Measurements from ENCODE around the gene FGF5.

Gene FGF5

DNA sequence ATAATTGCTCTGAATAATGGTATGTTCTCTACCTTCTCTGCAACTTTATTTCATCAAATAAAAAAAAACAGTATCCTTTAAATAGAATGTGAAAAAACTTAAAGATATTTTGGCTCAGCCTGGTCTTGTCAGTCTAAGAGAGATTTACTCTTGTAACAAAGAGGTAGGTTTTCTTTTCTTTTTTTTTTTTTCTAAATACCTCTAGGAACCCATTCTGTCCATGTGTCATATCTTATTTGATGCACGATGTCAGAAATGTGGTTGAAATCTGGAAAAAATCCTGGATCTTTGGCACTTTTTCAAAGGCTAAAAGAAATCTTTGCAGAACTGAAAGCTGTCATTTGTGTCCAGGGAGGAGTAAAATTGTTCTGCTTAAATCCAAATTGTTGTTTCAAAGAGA lies 17.3 kb upstream of the FGF5 start:
- in situ Hi-C loops (cut with HindIII; ENCODE audit: low pct_ligation_motif_present, low pct_unique_long_range_greater_than_20kb, low sequenced_read_pairs) = no loop called here

DNA sequence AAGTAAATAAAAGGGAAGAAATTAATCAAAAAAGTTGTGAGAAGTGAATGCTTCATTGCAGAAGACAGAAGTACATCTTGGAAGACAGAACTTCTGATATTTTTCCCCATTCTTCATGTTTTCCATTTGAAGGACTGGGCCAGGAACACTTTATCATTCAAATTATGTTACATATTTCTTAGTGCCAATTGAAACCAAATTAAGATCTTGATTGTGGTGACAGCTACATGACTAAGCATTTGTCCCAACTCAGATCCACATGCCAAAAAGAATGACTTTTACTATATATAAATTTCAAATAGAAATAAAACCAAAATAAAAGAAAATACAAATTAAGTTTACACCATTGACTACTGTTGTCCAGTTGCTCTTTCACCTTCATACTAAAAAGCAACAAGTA lies 14.0 kb upstream of the FGF5 start:
- in situ Hi-C loops (cut with HindIII; ENCODE audit: low pct_ligation_motif_present, low pct_unique_long_range_greater_than_20kb, low sequenced_read_pairs) = no loop called here
- no peak for DNase-seq

More for the DNA sequence above, 17.3 kb upstream of the FGF5 start:
- no peak for DNase-seq

DNA sequence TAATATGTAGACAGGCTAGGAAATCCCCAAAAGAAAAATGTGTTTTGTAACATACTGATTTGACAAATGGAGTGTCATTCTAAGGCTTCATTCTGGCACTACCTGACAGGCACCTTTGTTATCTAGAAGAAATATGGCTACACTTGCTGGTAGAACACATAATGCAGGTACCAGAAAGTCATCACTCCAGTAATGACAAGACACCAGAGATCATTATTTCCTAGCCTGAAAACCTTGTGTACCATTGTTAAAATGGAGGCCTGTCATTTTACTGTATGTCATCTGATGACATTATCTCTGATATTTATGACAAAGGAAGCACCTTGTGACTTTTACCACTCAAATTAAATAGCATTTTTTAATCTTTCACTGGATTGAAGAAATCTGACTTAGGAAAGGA lies 13.5 kb upstream of the FGF5 start:
- no peak for DNase-seq
- in situ Hi-C loops (cut with HindIII; ENCODE audit: low pct_ligation_motif_present, low pct_unique_long_range_greater_than_20kb, low sequenced_read_pairs) = no loop called here

DNA sequence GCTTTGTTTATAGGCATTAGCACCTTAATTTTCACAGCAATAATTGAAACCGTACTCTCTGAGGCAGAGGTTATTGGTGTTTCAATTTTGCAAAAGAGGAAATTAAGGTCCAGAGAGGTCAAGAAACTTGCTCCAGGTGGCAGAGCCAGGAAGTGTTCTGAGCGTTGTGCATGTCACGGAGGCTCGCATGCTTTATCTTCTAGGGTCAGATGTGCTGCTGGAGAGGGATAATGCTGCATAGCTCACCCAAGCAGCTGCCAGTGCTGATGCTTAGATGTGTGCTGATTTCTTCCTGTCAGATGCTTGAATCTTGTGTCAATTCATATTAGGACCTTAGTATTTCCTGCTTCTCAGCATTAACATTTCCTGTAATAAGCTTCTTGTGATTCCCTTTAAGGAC lies 13.0 kb upstream of the FGF5 start:
- no peak for DNase-seq

DNA sequence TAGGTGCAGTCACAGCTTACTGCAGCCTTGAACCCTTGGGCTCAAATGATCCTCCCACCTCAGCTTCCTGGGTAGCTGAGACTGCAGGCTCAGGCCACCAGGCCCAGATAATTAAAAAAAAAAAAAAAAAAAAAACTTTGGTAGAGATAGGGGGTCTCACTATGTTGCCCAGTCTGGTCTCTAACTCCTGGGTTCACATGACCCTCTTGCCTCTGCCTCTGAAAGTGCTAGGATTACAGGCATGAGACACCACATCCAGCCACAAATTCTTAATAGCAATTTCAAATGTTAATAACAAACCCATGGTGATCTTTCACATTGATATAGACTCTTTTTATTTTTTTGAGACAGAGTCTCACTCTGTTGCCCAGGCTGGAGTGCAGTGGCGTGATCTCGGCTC lies 12.3 kb upstream of the FGF5 start:
- no peak for DNase-seq
- in situ Hi-C loops (cut with HindIII; ENCODE audit: low pct_ligation_motif_present, low pct_unique_long_range_greater_than_20kb, low sequenced_read_pairs) = no loop called here

More for the DNA sequence above, 13.0 kb upstream of the FGF5 start:
- in situ Hi-C loops (cut with HindIII; ENCODE audit: low pct_ligation_motif_present, low pct_unique_long_range_greater_than_20kb, low sequenced_read_pairs) = no loop called here

DNA sequence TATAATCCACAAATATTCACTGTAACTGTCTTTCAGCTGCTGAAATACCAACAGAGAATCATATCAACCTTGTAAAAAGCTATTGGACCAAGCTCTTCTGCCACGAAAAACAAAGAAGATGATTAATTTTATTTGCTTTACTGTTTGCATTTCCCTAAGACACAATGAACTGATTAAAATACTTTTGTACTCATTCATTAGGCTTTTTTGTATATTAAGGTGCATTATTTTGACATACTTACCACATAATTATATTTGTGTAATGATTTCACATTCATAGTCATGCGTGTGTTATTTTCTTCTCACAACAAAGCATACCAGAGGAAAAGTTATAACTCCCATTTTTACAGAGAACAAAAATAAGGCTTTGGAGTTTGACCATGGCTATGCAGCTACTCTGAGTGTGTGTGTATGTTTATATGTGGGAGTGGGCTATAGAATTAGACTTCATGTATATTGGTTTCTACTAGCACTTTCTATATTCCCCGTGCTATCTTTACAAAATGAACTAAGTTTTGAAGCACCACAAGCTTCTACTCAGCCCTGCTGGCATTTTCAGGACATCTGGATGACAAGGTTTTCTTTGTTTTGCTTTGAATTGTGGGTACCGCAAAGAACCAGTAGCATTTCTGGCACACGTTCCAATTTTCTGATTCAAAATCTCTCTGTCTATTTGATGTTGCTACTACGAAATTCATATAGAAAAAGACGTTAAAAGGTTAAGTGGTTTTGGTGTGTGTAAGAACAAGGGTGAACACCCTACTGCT lies 11.0 kb upstream of the FGF5 start:
- in situ Hi-C loops (cut with HindIII; ENCODE audit: low pct_ligation_motif_present, low pct_unique_long_range_greater_than_20kb, low sequenced_read_pairs) = no loop called here
- DNase-seq = no peak

DNA sequence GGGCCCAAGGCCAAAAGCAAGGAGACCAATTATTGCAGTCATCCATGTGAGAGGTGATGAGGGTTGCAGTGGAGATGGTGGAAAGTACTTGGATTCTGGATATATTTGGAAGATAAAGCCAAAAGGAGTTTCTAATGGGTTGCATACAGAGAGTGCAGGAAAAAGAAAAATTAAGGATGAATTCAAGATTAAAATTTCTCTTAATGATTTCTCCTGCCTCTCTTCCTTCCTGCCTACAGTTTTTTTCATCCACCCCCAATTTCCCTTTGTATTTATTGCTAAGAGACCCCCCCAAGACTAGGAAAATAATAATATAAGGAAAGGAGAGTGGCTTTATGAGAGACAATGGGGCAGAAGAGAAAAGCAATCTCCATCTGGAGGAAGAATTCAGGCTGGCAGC lies 8.6 kb upstream of the FGF5 start:
- in situ Hi-C loops (cut with HindIII; ENCODE audit: low pct_ligation_motif_present, low pct_unique_long_range_greater_than_20kb, low sequenced_read_pairs) = no loop called here

DNA sequence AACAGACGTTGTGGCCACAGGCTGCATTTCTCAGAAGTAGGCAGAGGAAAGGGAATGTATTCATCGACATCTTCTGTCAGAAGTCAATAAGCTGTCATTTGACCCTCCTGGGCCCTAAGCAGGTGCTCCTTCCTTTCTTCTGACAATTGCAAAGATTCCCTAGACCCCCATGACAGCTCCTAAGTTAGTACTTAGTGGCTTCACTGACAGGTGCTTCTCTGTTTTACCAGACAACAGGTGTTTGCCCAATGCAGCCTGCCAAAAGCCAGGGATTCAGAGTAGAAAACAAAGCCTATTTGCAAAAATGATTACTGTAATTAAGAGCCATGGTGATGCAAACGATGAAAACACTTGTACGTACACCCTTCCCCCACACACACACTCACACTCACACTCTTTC lies 7.5 kb upstream of the FGF5 start:
- in situ Hi-C loops (cut with HindIII; ENCODE audit: low pct_ligation_motif_present, low pct_unique_long_range_greater_than_20kb, low sequenced_read_pairs) = no loop called here
- DNase-seq = peak; percentile 30

More for the DNA sequence above, 8.6 kb upstream of the FGF5 start:
- no peak for DNase-seq

DNA sequence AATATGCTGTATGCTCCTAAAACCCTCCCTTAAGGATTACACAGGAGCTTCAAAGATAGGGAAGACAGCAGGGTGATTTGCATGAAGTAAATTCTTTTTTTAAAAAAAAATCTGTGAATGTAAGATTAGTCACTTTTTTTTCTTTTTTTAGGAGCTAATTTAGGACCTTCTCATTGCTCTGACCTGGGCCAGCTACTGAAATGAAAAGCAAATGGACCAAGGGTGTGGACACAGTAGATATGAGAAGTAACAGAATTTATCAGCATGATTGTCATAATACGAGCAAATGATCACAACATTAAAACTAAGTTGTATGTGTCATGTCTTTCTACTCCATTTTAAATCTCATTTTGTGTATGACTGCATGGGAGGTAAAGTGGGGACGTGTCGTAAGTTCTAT lies 6.6 kb upstream of the FGF5 start:
- DNase-seq = no peak
- in situ Hi-C loops (cut with HindIII; ENCODE audit: low pct_ligation_motif_present, low pct_unique_long_range_greater_than_20kb, low sequenced_read_pairs) = no loop called here

DNA sequence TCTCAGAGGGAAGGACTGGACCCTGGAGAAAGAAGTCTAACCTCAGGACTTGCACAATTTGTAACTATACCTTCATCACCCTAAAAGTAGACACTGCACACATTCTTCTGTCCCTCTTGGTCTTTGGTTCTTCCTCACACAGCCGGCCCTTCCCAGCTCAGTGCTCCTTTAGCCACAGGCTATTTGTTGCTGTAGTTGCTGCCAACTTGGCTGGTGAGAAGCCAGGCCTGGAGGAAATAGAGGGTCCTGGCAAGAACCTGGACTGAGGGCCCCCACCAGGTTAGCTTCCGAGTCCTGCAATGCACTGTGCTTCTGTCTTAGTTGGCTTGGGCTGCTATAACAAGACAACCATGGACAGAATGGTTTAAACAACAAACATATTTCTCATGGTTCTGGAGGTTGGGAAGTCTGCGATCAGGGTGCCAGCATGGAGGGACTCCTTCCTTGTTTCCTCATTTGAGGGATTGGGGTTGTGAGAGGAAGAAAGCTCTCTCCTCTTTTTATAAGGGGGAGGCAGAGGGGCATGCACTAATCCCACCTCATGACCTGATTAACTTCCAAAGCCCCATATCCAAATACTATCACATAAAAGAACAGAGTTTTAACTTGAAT lies 4.4 kb upstream of the FGF5 start:
- no peak for DNase-seq
- in situ Hi-C loops (cut with HindIII; ENCODE audit: low pct_ligation_motif_present, low pct_unique_long_range_greater_than_20kb, low sequenced_read_pairs) = no loop called here

DNA sequence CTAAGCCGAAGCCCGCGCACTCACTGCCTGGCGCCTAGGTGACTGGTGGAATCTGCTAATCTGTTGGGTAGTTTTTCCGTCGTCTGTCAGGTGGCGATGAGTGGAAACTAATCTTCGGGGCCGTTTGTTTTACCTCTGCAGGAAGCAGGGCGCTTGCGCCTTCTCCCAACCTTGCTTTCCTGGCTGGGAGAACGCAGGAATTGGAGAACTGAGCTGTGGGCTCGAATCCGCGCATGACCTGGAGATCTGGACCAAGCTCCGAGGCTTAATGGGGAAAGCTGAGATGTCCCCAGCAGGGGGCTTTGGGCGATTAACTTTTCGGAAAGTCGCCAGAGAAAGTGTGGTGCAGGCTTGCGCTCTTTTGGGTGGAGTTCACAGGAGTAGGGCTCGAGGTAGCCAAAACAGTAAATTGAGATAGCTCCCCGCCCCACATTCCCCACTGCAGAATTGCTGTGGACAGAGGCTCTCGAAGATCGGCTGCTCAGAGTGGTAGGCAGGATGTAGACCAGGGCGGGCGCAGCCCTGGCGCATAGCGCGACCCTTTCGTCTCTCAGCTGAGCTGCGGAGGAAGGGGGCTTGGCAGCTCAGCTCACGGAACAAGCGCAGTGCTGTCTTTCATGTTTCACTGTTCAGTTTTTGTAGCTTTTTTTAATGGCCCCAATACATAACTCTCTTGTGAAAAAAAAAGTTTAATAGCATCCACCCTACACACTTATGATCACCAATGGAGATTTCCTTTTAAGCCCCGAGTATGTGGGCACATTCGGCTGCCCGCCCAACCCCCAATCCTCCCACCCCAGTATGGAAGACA lies 2.7 kb upstream of the FGF5 start:
- in situ Hi-C loops (cut with HindIII; ENCODE audit: low pct_ligation_motif_present, low pct_unique_long_range_greater_than_20kb, low sequenced_read_pairs) = no loop called here
- no peak for DNase-seq

DNA sequence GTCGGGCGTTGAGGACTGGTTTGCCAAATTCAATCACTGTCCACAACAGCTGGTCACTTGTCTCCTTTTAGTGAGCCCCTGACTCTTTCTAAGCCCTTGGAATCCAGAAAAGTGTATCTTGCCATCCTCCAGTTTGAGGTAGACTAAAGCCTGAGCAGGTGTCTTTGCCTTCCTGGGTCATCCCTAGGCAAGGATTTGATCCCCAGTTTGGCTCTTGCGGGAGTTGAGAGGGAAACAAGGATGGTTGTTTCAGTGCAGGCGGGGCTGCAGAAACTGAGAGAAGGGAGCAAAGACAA lies 2.2 kb upstream of the FGF5 start:
- no peak for DNase-seq
- in situ Hi-C loops (cut with HindIII; ENCODE audit: low pct_ligation_motif_present, low pct_unique_long_range_greater_than_20kb, low sequenced_read_pairs) = no loop called here

DNA sequence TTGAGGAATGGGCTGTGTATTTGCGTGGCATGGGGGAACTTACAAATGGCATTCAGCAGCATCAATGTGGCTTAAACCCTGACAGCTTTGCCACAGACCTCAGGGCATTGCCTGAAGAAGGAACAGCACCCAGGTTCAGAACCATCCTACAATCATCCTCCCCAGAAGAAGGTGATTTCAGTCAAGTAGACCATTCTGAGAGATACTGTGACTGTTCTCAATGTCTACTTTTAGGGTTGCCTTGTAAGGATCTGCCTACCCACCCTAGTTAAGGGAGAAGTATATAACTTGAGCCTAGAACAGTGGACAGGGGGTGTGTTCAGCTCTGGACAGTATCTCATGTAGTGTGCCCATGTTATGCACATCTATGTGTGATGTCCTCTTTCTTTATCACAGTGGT lies 1.6 kb upstream of the FGF5 start:
- in situ Hi-C loops (cut with HindIII; ENCODE audit: low pct_ligation_motif_present, low pct_unique_long_range_greater_than_20kb, low sequenced_read_pairs) = no loop called here
- DNase-seq = no peak

DNA sequence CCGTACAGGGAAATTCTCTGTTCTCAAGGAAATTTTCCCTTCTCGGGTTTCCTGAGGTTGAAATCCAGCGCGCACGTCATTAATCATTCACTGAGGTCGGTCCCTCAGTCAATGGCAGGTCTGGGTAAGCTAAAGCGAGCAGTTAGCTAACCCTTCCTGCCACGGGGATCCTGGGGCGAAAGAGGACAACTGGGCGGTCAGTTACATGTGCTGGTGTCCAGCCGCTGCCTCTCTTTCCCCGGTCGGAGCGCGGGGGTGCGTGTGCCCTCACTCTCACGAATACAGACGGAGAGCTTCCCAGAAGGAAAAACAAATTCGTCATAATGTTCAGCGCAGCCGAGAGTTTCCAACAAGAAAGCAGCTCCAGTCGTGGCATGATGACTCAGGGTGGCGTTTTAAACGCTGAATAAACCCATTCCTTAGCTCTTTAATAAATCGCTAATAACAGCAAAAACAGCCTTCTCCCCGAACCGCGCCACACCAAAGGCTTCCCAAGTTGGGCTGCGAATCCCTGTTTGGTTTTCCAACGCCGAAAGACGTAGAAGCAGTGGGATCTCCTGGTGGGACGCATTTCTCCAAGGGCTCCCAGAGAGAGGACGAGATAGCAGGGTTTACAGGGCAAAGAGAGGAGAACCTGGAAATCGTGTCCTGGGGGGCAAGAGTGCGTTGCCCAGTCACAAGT lies 752 bp upstream of the FGF5 start:
- in situ Hi-C loops (cut with HindIII; ENCODE audit: low pct_ligation_motif_present, low pct_unique_long_range_greater_than_20kb, low sequenced_read_pairs) = no loop called here
- peak; percentile 64 for DNase-seq

DNA sequence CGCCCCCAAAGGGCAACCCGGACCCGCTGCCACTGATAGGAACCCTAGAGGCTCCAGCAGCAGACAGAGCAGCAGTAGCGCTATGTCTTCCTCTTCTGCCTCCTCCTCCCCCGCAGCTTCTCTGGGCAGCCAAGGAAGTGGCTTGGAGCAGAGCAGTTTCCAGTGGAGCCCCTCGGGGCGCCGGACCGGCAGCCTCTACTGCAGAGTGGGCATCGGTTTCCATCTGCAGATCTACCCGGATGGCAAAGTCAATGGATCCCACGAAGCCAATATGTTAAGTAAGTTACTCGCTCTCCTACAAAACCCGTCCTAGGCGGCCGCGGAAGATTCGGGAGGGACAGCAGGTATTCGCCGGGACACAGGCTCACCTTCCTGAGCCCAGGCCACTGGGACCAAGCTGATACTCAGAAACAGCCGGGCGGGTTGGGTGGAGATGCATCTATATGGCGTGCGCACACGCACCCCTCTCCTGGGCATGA lies 477 bp downstream of the FGF5 start:
- in situ Hi-C loops (cut with HindIII; ENCODE audit: low pct_ligation_motif_present, low pct_unique_long_range_greater_than_20kb, low sequenced_read_pairs) = no loop called here
- peak; percentile 55 for DNase-seq

DNA sequence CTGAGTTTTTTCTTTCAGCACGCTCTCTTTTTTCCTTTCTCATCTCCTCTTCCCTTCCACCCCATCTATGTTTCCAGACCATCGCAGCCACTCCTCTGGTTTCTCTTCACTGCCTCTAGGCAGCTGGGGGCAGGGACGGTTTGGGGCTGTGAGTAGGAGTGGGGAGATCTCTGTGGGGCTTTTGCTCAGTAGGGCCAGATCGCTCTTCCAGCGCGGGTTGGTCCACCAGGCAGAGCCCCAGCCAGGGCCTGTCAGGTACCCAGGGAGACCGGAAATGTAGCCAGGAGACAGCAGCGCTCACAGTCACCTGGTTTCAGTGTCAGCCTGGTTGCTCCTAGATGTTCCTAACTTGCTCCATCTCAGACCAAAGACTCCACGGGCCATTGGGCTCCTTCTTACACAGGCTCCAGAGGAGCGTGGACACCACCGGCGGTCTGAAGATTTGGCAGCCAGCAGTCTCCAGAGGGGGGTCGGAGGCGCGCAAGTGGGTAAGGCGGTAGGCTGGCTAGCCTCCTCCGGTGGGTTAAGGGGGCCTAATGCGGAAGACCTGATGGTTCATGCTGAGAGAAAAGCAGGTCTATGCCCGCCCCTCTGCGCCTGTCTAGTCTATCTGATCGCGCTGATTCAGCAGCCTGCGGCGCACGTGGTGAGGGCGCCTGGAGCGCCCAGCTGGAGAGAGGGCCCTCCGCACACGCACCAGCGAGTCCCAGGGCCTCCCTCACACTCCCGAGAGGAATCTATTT lies 1.8 kb downstream of the FGF5 start:
- no peak for DNase-seq
- in situ Hi-C loops (cut with HindIII; ENCODE audit: low pct_ligation_motif_present, low pct_unique_long_range_greater_than_20kb, low sequenced_read_pairs) = no loop called here

DNA sequence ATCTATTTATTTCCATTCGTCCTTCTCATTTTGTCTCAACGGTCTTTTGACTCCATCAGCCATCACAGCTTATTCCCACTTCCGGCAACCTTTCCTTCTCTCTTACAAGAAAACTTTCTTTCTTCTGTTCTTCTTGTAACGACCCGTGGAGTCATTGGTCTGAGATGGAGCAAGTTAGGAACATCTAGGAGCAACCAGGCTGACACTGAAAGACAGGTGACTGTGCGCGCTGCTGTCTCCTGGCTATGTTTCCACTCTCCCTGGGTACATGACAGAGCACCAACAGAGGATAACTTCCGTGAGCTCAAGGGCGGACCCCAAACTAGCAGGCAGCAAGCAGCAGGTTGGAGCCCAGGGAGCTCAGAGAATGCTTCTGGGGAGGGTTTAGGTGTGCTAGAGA lies 2.5 kb downstream of the FGF5 start:
- in situ Hi-C loops (cut with HindIII; ENCODE audit: low pct_ligation_motif_present, low pct_unique_long_range_greater_than_20kb, low sequenced_read_pairs) = no loop called here
- no peak for DNase-seq

DNA sequence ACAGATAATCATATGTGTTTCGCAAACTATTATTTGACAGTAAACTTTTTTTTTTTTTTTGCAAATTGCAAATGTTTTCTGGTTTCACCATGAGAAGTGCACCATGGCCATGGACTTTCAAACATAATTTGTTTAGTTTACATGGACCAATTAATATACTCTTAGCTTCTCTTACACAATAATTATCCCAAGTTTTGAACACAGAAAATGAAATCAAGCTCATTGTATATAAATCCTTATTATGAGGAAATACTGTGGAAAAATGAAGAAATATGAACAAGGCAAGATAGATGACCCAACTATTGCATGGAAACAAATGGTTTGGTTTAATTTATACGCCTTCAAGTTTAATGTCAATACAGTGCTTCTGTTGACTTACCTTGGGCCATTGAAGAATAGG lies 3.9 kb downstream of the FGF5 start:
- in situ Hi-C loops (cut with HindIII; ENCODE audit: low pct_ligation_motif_present, low pct_unique_long_range_greater_than_20kb, low sequenced_read_pairs) = no loop called here

DNA sequence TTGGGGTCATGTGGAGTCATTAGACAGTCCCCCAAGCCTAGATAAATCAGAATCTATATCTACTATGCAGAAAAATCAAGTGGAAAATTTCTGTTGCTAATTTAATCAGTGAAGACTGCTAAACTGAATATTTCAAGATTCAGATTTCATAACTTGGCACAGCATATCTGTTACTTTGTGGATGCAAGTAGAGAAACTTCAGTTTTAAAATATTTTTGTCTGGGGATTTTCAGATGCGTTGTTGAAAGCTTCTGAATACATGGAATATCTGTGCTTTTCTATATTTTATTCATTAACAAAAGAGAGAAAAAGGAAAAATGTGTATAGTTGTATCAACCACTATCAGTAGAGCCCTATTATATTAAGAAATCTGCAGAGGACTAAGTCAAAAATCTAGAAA lies 4.4 kb downstream of the FGF5 start:
- in situ Hi-C loops (cut with HindIII; ENCODE audit: low pct_ligation_motif_present, low pct_unique_long_range_greater_than_20kb, low sequenced_read_pairs) = no loop called here
- DNase-seq = no peak

More for the DNA sequence above, 3.9 kb downstream of the FGF5 start:
- DNase-seq = no peak
